ENCODE results near the gene AMBP. TPM values are rescaled to one million over a fixed set of nuclear protein-coding genes. Genes with fewer than 3 reads are reported as not detected.
A peak's percentile ranks its signal among the peaks of the same experiment; 100 is the strongest.

The AMBP gene
- total and polyA plus RNA-seq, 10 donors, result 0.09 to 1.6 (median 0.12) TPM; not detected in 7

DNA sequence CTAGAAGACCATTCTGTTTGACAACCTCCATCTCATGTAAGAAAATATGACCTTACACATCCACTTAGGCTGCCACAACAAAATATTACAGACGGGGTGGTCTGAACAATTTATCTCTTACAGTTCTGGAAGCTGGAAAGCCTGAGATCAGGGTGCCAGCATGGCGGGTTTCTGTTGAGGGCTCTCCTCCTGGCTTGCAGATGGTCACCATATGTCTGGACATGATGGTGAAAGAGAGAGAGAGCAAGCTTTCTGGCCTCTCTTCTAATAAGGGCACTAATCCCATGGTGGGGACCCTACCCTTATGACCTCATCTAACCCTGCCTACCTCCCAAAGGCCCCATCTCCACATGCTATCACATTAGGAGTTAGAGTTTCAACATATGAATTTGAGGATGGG lies 66.0 kb downstream of the AMBP start:
- H3K4me1 ChIP-seq, result no peaks in the 10 kb centered on the region
- TF ChIP-seq POLR2AphosphoS5 (IDR thresholded peaks at IDR 0.05), result no peak
- no peak for TF ChIP-seq POLR2A (IDR thresholded peaks at IDR 0.05)
- TF ChIP-seq, protein P1, sequence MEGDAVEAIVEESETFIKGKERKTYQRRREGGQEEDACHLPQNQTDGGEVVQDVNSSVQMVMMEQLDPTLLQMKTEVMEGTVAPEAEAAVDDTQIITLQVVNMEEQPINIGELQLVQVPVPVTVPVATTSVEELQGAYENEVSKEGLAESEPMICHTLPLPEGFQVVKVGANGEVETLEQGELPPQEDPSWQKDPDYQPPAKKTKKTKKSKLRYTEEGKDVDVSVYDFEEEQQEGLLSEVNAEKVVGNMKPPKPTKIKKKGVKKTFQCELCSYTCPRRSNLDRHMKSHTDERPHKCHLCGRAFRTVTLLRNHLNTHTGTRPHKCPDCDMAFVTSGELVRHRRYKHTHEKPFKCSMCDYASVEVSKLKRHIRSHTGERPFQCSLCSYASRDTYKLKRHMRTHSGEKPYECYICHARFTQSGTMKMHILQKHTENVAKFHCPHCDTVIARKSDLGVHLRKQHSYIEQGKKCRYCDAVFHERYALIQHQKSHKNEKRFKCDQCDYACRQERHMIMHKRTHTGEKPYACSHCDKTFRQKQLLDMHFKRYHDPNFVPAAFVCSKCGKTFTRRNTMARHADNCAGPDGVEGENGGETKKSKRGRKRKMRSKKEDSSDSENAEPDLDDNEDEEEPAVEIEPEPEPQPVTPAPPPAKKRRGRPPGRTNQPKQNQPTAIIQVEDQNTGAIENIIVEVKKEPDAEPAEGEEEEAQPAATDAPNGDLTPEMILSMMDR (IDR thresholded peaks at IDR 0.05 in 8 of 11, conservative IDR thresholded peaks at IDR 0.05 in 3 of 11), result no peak
- H3K27me3 ChIP-seq (replicated peaks in 1 of 7), result no peaks in the 10 kb centered on the region
- H3K4me3 ChIP-seq, result no peak overlapping the region
- 77 to 96% (median 86%) methylated on average over 2 of the region's 2 CpGs for WGBS, 5 donors
- H3K36me3 ChIP-seq, result peaks cover 0 to 54% (median 9%) of the 10 kb centered on the region in 6 donors
- DNase-seq, result peak; percentile 8
- peaks cover 0 to 10% (median 3%) of the 10 kb centered on the region in 8 donors for H3K9me3 ChIP-seq
- intact Hi-C loops (cut with DNase I; ENCODE audit: low total_unique reads), result no loop called here
- H3K27ac ChIP-seq, result no peak overlapping the region

DNA sequence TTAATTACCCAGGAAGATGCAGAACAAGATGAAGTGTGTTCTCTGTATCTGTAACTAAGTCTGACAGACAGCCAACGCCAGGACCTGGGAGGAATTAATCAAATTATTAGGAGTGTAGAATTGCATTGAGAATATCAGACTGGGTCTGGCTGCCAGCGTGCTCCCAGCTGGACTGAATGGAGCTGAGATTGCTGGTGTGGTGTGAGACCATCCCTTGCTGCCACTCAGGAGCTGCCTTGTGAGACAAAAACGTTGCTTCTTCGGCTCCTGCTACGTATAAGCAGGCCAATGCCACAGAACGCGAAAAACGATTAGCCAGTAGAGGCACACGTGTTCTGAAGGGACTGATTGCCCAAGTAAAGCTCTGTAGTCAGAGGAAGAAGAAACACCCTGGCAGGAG lies 66.8 kb downstream of the AMBP start:
- DNase-seq, result peak; percentile 19
- Histone ChIP-seq H3K4me3 (no peak overlapping the region), H3K27ac (no peak overlapping the region), H3K4me1 (no peaks in the 10 kb centered on the region), H3K27me3 (replicated peaks in 1 of 7) (no peaks in the 10 kb centered on the region), H3K9me3 (peaks cover 0 to 11% (median 3%) of the 10 kb centered on the region in 8 donors), H3K36me3 (peaks cover 0 to 54% (median 2%) of the 10 kb centered on the region in 6 donors)
- 87 to 92% (median 91%) methylated on average over 9 of the region's 9 CpGs for WGBS, 5 donors
- TF ChIP-seq, protein P1 (IDR thresholded peaks at IDR 0.05 in 8 of 11, conservative IDR thresholded peaks at IDR 0.05 in 3 of 11), result no peak
- no peak for TF ChIP-seq POLR2AphosphoS5 (IDR thresholded peaks at IDR 0.05)
- no peak for TF ChIP-seq POLR2A (IDR thresholded peaks at IDR 0.05)
- intact Hi-C loops (cut with DNase I; ENCODE audit: low total_unique reads), result no loop called here

Other genes starting within 250 kb of the AMBP start
- gene ZNF618, start 202.0 kb downstream of the AMBP start, total RNA-seq, result 10 to 100 TPM in 4 of 7 donors, 1 to 10 TPM in 3; 5.2 to 14.8 (median 10.9) TPM
- 1 to 10 TPM in 2 of 3 donors, under 1 TPM in 1; 0.58 to 2.4 (median 1.0) TPM for gene ZNF618, start 202.0 kb downstream of the AMBP start, polyA plus RNA-seq
- 1 to 10 TPM in 2 of 7 donors, not detected in 5; 1.0 to 1.5 TPM for gene KIF12, start 21.0 kb upstream of the AMBP start, total RNA-seq
- under 1 TPM; 0.20 to 0.26 (median 0.23) TPM for gene KIF12, start 21.0 kb upstream of the AMBP start, polyA plus RNA-seq
- 10 to 100 TPM in 4 of 7 donors, 1 to 10 TPM in 3; 2.3 to 23.4 (median 10.4) TPM for gene COL27A1, start 77.2 kb upstream of the AMBP start, total RNA-seq
- 1 to 10 TPM; 2.1 to 8.1 (median 3.0) TPM for gene COL27A1, start 77.2 kb upstream of the AMBP start, polyA plus RNA-seq
- 10 to 100 TPM in 2 of 7 donors, 1 to 10 TPM in 4, under 1 TPM in 1; 0.95 to 13.6 (median 6.2) TPM for gene ORM1, start 244.8 kb upstream of the AMBP start, total RNA-seq
- gene ORM1, start 244.8 kb upstream of the AMBP start, polyA plus RNA-seq, result 1 to 10 TPM in 2 of 3 donors, under 1 TPM in 1; 0.99 to 2.0 (median 1.7) TPM

Measured in spleen (tissue), 11 donors.